ENCODE measurements around the gene MCM7. TPM values are rescaled to one million over a fixed set of nuclear protein-coding genes. Genes with fewer than 3 reads are reported as not detected.
A peak's percentile ranks its signal among the peaks of the same experiment; 100 is the strongest.

MCM7 gene
- polyA plus RNA-seq, 1 of the 3 experiments (the other 2 are of a cell fraction) = 241 TPM

DNA sequence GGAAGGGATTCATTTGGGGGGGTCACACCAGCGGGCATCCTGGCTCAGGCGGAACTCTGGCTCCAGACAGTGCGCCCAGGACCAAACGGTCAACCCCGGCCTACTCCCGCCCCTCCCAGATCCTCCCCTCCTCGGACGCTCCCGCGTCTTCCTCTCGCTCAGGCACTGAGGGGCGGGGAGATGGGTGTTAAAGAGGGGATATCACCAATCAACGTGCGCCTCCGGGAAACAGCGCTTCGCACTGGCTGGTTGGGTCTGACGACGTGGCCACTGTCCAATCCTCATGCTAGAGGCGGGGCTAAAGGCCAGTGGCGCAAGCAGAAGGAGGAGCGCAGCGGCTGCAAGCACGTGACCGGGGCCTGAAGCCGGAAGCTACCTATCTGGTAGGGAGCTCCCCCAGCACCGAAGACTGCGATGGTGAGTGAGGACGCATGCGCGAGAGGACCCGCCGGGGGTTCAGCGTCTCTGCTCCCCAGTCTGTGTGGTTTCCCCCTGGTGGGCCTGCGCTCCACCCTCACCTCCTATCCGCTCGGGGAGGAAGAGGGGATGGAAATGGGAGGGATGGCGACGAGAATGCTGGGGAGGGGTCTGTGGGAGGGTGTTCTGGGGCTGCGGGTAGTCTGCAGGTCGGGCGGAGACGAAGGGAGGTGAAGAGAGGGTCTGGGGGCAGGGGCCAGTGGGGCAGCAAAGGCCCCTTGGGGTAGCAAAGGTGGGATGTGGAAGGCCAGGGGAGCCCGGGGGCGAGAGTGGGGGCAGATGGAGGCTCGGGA lies 47.5 kb upstream of the MCM7 start, which contains the start of gene LAMTOR4 (continued):
- TF ChIP-seq FOXM1 (IDR thresholded peaks at IDR 0.05; ENCODE audit: low read depth) = no peak
- no peak for TF ChIP-seq NFIC (IDR thresholded peaks at IDR 0.05; ENCODE audit: borderline replicate concordance)
- TF ChIP-seq, protein P1, sequence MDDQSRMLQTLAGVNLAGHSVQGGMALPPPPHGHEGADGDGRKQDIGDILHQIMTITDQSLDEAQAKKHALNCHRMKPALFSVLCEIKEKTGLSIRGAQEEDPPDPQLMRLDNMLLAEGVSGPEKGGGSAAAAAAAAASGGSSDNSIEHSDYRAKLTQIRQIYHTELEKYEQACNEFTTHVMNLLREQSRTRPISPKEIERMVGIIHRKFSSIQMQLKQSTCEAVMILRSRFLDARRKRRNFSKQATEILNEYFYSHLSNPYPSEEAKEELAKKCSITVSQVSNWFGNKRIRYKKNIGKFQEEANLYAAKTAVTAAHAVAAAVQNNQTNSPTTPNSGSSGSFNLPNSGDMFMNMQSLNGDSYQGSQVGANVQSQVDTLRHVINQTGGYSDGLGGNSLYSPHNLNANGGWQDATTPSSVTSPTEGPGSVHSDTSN (IDR thresholded peaks at IDR 0.05) = peak; percentile 99
- TF ChIP-seq EZH2phosphoT487 (IDR thresholded peaks at IDR 0.05; ENCODE audit: borderline replicate concordance, low read depth) = no peak
- TF ChIP-seq, protein P2, sequence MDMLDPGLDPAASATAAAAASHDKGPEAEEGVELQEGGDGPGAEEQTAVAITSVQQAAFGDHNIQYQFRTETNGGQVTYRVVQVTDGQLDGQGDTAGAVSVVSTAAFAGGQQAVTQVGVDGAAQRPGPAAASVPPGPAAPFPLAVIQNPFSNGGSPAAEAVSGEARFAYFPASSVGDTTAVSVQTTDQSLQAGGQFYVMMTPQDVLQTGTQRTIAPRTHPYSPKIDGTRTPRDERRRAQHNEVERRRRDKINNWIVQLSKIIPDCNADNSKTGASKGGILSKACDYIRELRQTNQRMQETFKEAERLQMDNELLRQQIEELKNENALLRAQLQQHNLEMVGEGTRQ (IDR thresholded peaks at IDR 0.05; ENCODE audit: borderline replicate concordance, low read depth, low read length) = peak; percentile 84
- TF ChIP-seq MEF2A (IDR thresholded peaks at IDR 0.05; ENCODE audit: borderline replicate concordance, low read depth) = no peak
- TF ChIP-seq MXI1 (IDR thresholded peaks at IDR 0.05; ENCODE audit: low read depth, low read length) = peak; percentile 93
- TF ChIP-seq, protein P3, sequence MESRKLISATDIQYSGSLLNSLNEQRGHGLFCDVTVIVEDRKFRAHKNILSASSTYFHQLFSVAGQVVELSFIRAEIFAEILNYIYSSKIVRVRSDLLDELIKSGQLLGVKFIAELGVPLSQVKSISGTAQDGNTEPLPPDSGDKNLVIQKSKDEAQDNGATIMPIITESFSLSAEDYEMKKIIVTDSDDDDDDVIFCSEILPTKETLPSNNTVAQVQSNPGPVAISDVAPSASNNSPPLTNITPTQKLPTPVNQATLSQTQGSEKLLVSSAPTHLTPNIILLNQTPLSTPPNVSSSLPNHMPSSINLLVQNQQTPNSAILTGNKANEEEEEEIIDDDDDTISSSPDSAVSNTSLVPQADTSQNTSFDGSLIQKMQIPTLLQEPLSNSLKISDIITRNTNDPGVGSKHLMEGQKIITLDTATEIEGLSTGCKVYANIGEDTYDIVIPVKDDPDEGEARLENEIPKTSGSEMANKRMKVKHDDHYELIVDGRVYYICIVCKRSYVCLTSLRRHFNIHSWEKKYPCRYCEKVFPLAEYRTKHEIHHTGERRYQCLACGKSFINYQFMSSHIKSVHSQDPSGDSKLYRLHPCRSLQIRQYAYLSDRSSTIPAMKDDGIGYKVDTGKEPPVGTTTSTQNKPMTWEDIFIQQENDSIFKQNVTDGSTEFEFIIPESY (IDR thresholded peaks at IDR 0.05; ENCODE audit: borderline replicate concordance, low read depth) = no peak
- TF ChIP-seq FOSL2 (IDR thresholded peaks at IDR 0.05; ENCODE audit: borderline replicate concordance, low read depth) = no peak
- TF ChIP-seq, protein P4, sequence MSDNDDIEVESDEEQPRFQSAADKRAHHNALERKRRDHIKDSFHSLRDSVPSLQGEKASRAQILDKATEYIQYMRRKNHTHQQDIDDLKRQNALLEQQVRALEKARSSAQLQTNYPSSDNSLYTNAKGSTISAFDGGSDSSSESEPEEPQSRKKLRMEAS (IDR thresholded peaks at IDR 0.05; ENCODE audit: low read depth) = peak; percentile 97
- TF ChIP-seq YY1 (IDR thresholded peaks at IDR 0.05; ENCODE audit: low read depth) = peak; percentile 54
- peak; percentile 65 for TF ChIP-seq GABPA (IDR thresholded peaks at IDR 0.05; ENCODE audit: low read depth)
- peak; percentile 69; the same call in 1 of the 2 replicates for TF ChIP-seq TAF1 (IDR thresholded peaks at IDR 0.05; ENCODE audit: borderline replicate concordance, low read depth, low read length)
- no peak for TF ChIP-seq RXRA (IDR thresholded peaks at IDR 0.05; ENCODE audit: borderline replicate concordance, low read depth)
- peak; percentile 91 for TF ChIP-seq POLR2AphosphoS5 (IDR thresholded peaks at IDR 0.05; ENCODE audit: low read depth, low read length)
- TF ChIP-seq CHD2 (IDR thresholded peaks at IDR 0.05; ENCODE audit: low read length, partially characterized antibody) = peak; percentile 92
- no peak for TF ChIP-seq TCF12 (IDR thresholded peaks at IDR 0.05)
- no peak for TF ChIP-seq JUND (IDR thresholded peaks at IDR 0.05)

All from SK-N-SH (cell line).